Myocyte (in vitro differentiated cells): ENCODE measurements around the gene DMBT1. TPM values are rescaled to one million over a fixed set of nuclear protein-coding genes. Genes with fewer than 3 reads are reported as not detected.
A peak's percentile ranks its signal among the peaks of the same experiment; 100 is the strongest.

Experiments
- DNase-seq: peaks from one replicate; pipeline ENCODE4 v3.0.0-alpha.2; 2012; ENCODE audit warnings: low read depth
- total RNA-seq: library from RNA; depleted of rRNA; stranded (reverse); fragments of >200 nt; gene quantifications from 2 replicates; pipeline ENCODE4 v1.2.3, GENCODE V29; 2014

The DMBT1 gene
- total RNA-seq, 1 donor from 2014 or later: 93.9 TPM

- DNase-seq: peak; percentile 55
Measured at GRCh38 chr10:122577311-122577885, 16.8 kb downstream of the DMBT1 start.

- DNase-seq: peak; percentile 94
Measured at GRCh38 chr10:122586070-122586469, 25.5 kb downstream of the DMBT1 start.

GRCh38 chr10:122587098-122587760 lies 26.7 kb downstream of the DMBT1 start:
- peak; percentile 86 for DNase-seq

- DNase-seq: peak; percentile 87
Measured at GRCh38 chr10:122588381-122588780, 27.8 kb downstream of the DMBT1 start.

- peak; percentile 94 for DNase-seq
Measured at GRCh38 chr10:122590153-122590552, 29.6 kb downstream of the DMBT1 start.

- peak; percentile 87 for DNase-seq
Measured at GRCh38 chr10:122591736-122592135, 31.2 kb downstream of the DMBT1 start.

GRCh38 chr10:122592161-122592560 lies 31.6 kb downstream of the DMBT1 start:
- DNase-seq: peak; percentile 96

- peak; percentile 85 for DNase-seq
Measured at GRCh38 chr10:122617476-122618270, 57.1 kb downstream of the DMBT1 start.

GRCh38 chr10:122618461-122619165 lies 58.1 kb downstream of the DMBT1 start:
- DNase-seq: peak; percentile 91

GRCh38 chr10:122620961-122621360 lies 60.4 kb downstream of the DMBT1 start:
- peak; percentile 91 for DNase-seq

- peak; percentile 97 for DNase-seq
Measured at GRCh38 chr10:122624546-122624945, 64.0 kb downstream of the DMBT1 start.

- no peak for DNase-seq
Measured at GRCh38 chr10:122630526-122630925, 70.0 kb downstream of the DMBT1 start.

- peak; percentile 79 for DNase-seq
Measured at GRCh38 chr10:122632031-122632430, 71.5 kb downstream of the DMBT1 start.

- DNase-seq: peak; percentile 88
Measured at GRCh38 chr10:122632576-122632975, 72.0 kb downstream of the DMBT1 start.

GRCh38 chr10:122636953-122637352 lies 76.4 kb downstream of the DMBT1 start:
- DNase-seq: no peak

GRCh38 chr10:122637376-122637775 lies 76.8 kb downstream of the DMBT1 start:
- DNase-seq: no peak

GRCh38 chr10:122638106-122638505 lies 77.6 kb downstream of the DMBT1 start:
- DNase-seq: no peak

GRCh38 chr10:122639801-122640200 lies 79.2 kb downstream of the DMBT1 start:
- DNase-seq: peak; percentile 86

GRCh38 chr10:122640921-122641320 lies 80.4 kb downstream of the DMBT1 start:
- DNase-seq: no peak

- no peak for DNase-seq
Measured at GRCh38 chr10:122642726-122643605, 82.4 kb downstream of the DMBT1 start.
